ENCODE measurements around the gene DNAJC5.
"Not testable (repeated sequence)": the region's sequence is repeated elsewhere in the genome, so short reads cannot be mapped to it uniquely, and the experiment has no call there.

The DNAJC5 gene

GRCh38 chr20:63861981-63862901 is 32.7 kb upstream of the DNAJC5 start:
- no peak for DNase-seq

DNA sequence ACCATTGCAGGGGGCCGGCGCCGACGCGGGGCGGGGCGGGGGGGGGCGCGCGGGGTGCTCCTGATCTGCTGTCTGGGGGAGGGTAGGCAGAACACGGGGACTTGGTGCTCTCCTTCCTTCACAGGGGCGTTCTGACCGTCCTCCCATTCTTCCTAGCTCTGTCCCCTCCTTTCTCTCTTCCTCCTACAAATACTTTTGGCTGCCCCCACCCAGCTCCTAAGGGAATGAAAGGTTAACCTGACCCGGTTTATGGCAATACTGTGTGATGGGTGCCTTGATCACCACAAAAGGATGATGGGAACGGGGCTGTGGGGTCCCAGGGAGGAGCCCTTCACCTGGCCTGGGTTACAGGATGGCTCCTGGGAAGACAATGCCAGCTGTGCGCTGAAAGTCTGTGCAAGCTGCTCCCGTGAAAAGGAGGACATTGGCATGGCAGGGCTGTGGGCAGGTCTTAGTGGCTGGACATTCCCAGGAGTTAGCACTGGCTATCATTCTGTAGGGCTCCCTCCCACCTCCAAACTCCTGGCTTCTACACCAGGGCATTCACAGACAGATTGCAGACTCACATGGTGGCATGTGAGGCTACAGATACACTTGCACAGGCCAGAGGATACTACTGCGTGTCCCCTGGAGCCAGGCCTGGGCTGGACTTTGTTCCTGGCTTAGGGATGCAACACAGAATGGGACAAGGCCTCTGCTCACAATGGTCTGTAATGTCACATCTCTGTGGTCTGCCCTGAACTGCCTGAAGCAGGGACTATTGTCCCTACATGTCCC is 31.7 kb upstream of the DNAJC5 start:
- no peak for DNase-seq

- DNase-seq, result peak; percentile 83
Measured at GRCh38 chr20:63863798-63864544, 31.0 kb upstream of the DNAJC5 start.

DNA sequence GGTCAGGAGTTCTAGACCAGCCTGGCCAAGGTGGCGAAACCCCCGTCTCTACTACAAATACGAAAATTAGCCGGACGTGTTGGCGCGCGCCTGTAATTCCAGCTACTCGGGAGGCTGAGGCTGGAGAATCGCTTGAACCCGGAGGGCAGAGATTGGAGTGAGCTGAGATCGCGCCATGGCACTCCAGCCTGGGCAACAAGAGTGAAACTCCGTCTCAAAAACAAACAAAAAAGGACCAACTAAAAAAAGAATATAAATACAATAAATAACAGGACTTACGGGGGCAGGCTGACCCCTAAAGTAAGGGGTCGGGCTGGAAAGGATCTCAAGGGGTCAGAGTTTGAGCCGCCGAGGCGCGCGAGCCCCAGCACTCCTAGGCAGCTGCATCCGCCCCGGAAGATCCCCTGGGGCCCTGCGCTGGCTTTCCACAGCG is 30.4 kb upstream of the DNAJC5 start:
- DNase-seq, result no peak

- peak; percentile 92 for DNase-seq
Measured at GRCh38 chr20:63864978-63865640, 29.8 kb upstream of the DNAJC5 start, which contains the start of gene TPD52L2. TSS of gene TPD52L2 (plus strand) at chr20:63865270. CDS start at chr20:63865366, 96 bp downstream.

GRCh38 chr20:63867042-63867441 is 27.9 kb upstream of the DNAJC5 start:
- DNase-seq, result not testable (repeated sequence)

DNA sequence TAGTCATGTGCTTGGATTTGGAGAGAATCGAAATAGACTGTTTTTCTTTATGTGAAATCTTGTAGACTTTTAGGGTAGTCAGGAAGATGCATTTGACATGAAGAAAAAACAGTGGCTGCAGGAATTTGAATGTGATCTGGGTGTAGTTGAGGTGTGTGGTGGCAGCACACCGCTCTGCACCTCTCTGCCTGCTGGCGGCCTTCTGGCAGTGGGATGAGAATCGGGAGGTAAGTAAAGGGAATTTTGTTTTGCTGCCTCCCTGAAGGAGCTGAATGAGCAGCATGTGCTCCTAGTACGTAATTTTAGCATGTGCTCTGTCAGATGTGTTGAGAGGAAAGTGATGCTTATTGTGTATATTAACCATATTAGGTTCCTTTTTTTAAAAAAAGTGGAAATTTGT is 26.7 kb upstream of the DNAJC5 start:
- DNase-seq, result no peak

DNA sequence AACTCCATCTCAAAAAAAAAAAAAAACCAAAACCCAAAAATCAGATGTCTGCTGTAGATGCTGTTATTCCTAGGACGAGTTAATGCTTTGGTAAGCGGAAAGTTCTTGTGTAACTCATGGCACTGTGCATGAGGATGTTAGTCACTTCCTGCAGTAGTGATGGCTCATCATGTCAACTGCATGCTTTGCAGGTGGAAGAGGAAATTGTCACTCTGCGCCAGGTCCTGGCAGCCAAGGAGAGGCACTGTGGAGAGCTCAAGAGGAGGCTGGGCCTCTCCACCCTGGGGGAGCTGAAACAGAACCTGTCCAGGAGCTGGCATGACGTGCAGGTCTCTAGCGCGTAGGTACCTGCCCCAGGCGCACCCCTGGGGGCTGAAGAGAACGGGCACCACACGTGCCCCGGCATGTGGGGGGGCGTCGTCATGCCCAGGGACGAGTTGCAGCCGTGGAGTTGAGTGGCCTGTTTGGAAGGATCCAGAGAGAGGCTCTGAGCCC is 21.4 kb upstream of the DNAJC5 start:
- DNase-seq, result peak; percentile 49

GRCh38 chr20:63874241-63874640 is 20.7 kb upstream of the DNAJC5 start:
- DNase-seq, result not testable (repeated sequence)

GRCh38 chr20:63876489-63877036 is 18.4 kb upstream of the DNAJC5 start:
- no peak for DNase-seq

DNA sequence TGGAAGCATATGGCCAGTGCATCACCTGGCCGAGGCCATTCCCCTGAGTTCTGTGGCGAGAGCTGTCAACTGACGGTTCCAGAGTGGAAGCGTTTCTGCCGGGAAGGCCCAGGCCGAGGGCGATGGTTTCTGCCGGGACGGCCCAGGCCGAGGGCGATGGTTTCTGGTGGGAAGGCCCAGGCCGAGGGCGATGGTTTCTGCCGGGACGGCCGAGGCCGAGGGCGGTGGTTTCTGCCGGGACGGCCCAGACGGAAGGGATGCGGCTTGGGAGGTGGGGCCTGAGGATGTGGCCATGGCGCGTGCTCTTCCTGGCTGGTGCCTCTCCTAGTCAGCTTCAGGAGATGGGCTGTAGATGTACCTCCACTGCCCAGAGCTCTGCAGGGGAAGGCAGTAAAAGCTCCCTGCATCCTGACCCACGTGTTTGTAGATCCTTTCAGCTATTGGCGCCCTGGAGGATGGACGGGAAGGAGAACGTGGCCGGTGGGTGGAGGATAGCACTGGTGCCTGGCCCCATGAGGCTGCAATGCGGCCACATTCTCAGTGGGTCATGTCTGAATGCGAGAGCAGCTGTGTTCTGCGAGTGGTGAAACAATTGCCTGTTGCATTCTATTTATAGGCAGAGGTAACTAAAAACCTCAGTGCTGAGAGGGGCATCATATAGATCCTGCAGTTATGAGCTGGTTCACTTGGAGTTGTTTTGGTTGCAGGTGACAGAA is 17.0 kb upstream of the DNAJC5 start:
- DNase-seq, result no peak

GRCh38 chr20:63878899-63879663 is 15.8 kb upstream of the DNAJC5 start:
- no peak for DNase-seq

- not testable (repeated sequence) for DNase-seq
Measured at GRCh38 chr20:63880901-63881300, 14.0 kb upstream of the DNAJC5 start.

- DNase-seq, result no peak
Measured at GRCh38 chr20:63881451-63882226, 13.3 kb upstream of the DNAJC5 start.

- DNase-seq, result no peak
Measured at GRCh38 chr20:63882257-63883200, 12.4 kb upstream of the DNAJC5 start.

GRCh38 chr20:63883201-63883593 is 11.7 kb upstream of the DNAJC5 start:
- no peak for DNase-seq

DNA sequence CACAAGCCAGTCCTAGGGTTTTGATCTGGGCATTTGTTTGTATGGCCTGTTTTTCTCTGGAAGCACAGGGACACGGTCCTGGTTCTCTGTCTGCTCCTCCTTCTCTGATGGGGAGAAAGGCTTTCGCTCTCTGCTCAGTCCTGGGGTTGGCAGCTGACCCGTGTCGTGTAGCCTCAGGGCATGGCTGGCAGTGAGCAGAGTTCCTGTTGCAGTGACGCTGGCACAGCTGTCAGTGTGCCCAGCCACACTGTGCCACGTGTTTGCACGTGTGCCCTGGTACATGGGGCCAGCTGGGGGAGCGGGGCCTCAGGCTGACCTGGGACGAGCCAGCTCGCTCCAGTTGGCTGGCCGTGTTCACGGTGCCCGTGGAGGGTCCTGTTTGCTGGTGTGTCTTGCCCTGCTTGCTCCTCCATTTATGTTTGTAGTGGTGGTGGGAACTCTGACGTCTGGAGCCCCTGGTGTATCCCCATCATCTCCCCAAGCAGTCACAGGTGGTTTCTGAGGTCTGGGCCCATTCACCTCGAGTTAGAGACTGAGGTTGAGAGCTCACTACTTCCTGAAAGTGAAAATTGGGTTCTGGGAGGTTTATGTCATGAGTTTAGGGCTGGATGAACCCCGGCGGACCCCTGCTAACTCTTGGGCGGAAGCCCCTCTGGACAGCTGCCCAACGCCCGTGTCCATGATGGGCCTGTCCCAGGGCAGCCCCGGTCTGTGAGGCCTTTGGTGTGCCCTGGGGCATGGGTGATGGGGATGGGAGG is 10.2 kb upstream of the DNAJC5 start:
- DNase-seq, result no peak

Measured in KG1 (cell line).